Measurements from ENCODE around the gene LDLRAD3. TPM values are rescaled to one million over a fixed set of nuclear protein-coding genes. Genes with fewer than 3 reads are reported as not detected.
A peak's percentile ranks its signal among the peaks of the same experiment; 100 is the strongest.

Gene LDLRAD3
- polyA plus RNA-seq, 1 of the 3 experiments (the other 2 are of a cell fraction), result 10.6 TPM

DNA sequence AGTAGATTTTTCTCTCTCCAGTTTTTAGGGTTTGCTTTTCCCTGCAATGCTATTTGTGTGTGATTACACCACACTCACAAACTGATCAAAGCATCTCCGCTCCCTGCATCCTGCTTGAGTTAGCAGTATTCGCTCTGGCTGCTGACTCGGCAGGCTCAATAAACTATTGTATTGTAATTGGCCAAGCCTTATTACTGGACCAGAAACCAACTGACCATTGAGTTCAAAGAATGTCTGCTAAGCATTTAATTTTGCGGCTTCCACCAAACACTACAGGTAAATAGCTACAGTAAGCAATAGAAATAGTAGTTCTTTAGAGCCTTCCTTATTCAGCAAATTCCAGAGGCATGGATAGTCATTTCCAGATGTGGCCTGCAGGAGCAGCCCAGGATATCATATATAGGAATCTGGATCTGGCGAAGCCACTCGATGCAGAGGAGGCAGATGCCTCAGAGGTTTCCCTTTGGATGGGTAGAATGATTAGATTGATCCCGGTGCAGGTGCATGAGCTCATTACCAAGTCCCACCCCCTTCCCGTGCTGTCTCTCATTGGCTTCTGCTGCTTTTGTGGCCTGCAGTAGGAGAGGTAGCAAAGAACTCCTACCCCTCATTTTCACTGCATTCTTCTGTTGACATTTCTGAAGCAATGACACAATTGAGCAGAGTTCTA, 268.0 kb downstream of the LDLRAD3 start:
- H3K27ac ChIP-seq (ENCODE audit: low read depth in 2 of 2, low read length in 1 of 2), result no peak overlapping the region
- ChIA-PET POLR2A (no interaction called here), CTCF (interaction anchor here (0.6 to 2.1 kb wide), 9 partner anchors 10 to 390 kb away, joined by 3 to 6 read pairs (median 5); no protein-coding TSS in a partner anchor)
- peak; percentile 69 for DNase-seq
- H3K4me1 ChIP-seq (ENCODE audit: control insufficient read depth in 1 of 2, insufficient read depth in 2 of 2, low read depth in 1 of 2, low read length in 1 of 2), result peaks cover 0 to 8% of the 10 kb centered on the region in 2 experiments; a peak in 1 of 4 replicates
- 84% methylated on average over 8 of the region's 8 CpGs for whole genome bisulfite sequencing (ENCODE audit: low lambda C conversion rate)
- no peaks in the 10 kb centered on the region for H3K36me3 ChIP-seq (replicated peaks in 1 of 2; ENCODE audit: control insufficient read depth in 1 of 2, insufficient read depth in 2 of 2, low read length in 1 of 2)
- H3K4me3 ChIP-seq (ENCODE audit: low read depth in 2 of 2, low read length in 1 of 2), result no peak overlapping the region
- H4K20me1 ChIP-seq (ENCODE audit: insufficient read depth), result no peaks in the 10 kb centered on the region
- H3K9ac ChIP-seq, result no peak overlapping the region
- H3K79me2 ChIP-seq (ENCODE audit: insufficient read depth), result no peaks in the 10 kb centered on the region
- no peaks in the 10 kb centered on the region for H3F3A ChIP-seq (replicated peaks; ENCODE audit: insufficient read depth)
- no peaks in the 10 kb centered on the region for H3K27me3 ChIP-seq (ENCODE audit: insufficient read depth)
- TF ChIP-seq RAD21 (IDR thresholded peaks at IDR 0.05; ENCODE audit: low read length) (peak; percentile 17; the same call in 1 of the 2 replicates), CHD2 (IDR thresholded peaks at IDR 0.05; ENCODE audit: low read length, partially characterized antibody) (peak; percentile 16), TCF12 (IDR thresholded peaks at IDR 0.05) (no peak), EP300 (IDR thresholded peaks at IDR 0.05; ENCODE audit: borderline replicate concordance in 1 of 2, low read depth in 1 of 2, low read length in 1 of 2) (peak in 1 of 2 experiments; percentile 42; a peak in 1 of 4 replicates), RCOR1 (IDR thresholded peaks at IDR 0.05; ENCODE audit: low read length) (peak; percentile 96), GATA2 (CRISPR knock-in tag; IDR thresholded peaks at IDR 0.05) (0 out of 2 replicates have a peak, but pooled peaks have one; percentile 48)
- H3K4me2 ChIP-seq, result no peak overlapping the region
- H3K9me3 ChIP-seq, result no peaks in the 10 kb centered on the region
- H3K9me2 ChIP-seq, result no peaks in the 10 kb centered on the region
- no peak overlapping the region for H2AFZ ChIP-seq (ENCODE audit: low read depth)

DNA sequence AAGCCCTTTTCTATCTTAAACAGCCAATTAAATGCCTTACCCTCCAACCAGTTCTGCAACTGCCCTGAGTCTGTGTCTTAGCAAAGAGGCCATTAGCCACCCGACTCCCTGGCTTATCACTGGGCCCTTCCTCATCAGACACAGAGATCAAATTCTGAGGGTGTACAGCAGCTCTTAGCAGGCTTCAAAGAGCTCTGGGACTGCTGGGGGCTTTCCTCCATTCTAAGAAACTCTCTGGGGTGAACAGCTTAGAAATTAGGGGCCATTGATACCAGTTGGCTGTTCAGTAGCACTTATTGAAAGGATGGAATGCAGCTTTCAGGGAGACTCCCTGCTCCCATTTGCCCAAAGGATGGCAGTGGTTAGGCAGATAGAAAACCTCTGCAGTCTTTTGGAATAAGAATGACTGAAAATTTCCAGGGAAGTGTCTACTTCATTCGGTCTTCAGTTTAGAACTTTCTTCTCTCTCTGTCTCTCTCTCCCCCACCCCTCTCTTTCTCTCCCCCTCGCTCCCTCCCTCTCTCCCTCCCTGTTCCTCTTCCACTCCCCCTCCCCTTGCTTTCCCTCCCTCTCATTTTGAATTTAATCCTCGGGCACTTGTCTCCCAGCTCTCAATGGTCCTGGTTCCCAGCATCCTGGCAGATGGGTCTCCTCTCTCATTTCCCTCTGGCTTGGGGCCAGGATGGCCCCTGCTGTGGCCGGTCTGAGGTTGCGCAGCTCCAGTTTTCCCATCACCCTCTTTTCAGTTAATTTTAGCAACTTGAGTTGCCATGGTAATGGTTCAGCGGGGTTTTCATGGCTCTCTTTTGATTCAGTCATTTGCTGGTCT, 268.9 kb downstream of the LDLRAD3 start:
- WGBS (ENCODE audit: low lambda C conversion rate), result 87% methylated on average over 7 of the region's 7 CpGs
- POLR2A ChIA-PET, result no interaction called here
- Histone ChIP-seq H3F3A (replicated peaks; ENCODE audit: insufficient read depth) (no peaks in the 10 kb centered on the region), H3K9ac (no peak overlapping the region), H3K9me2 (no peaks in the 10 kb centered on the region), H3K27me3 (ENCODE audit: insufficient read depth) (no peaks in the 10 kb centered on the region), H4K20me1 (ENCODE audit: insufficient read depth) (no peaks in the 10 kb centered on the region), H3K9me3 (no peaks in the 10 kb centered on the region), H3K4me3 (ENCODE audit: low read depth in 2 of 2, low read length in 1 of 2) (no peak overlapping the region), H3K4me1 (ENCODE audit: control insufficient read depth in 1 of 2, insufficient read depth in 2 of 2, low read depth in 1 of 2, low read length in 1 of 2) (peaks cover 0 to 8% of the 10 kb centered on the region in 2 experiments; a peak in 1 of 4 replicates), H3K4me2 (no peak overlapping the region), H3K27ac (ENCODE audit: low read depth in 2 of 2, low read length in 1 of 2) (no peak overlapping the region), H2AFZ (ENCODE audit: low read depth) (no peak overlapping the region), H3K36me3 (replicated peaks in 1 of 2; ENCODE audit: control insufficient read depth in 1 of 2, insufficient read depth in 2 of 2, low read length in 1 of 2) (no peaks in the 10 kb centered on the region), H3K79me2 (ENCODE audit: insufficient read depth) (no peaks in the 10 kb centered on the region)
- CTCF ChIA-PET, result interaction anchor here (0.8 to 2.1 kb wide), 6 partner anchors 9 to 266 kb away, joined by 3 to 6 read pairs (median 4); no protein-coding TSS in a partner anchor
- DNase-seq, result peak; percentile 61
- TF ChIP-seq EZH2phosphoT487 (IDR thresholded peaks at IDR 0.05; ENCODE audit: borderline replicate concordance, low read depth), result no peak
- TF ChIP-seq MXI1 (IDR thresholded peaks at IDR 0.05; ENCODE audit: low read depth, low read length), result no peak
- TF ChIP-seq FOXM1 (IDR thresholded peaks at IDR 0.05; ENCODE audit: low read depth), result no peak
- TF ChIP-seq NRF1 (IDR thresholded peaks at IDR 0.05; ENCODE audit: low read depth, low read length), result no peak
- TF ChIP-seq SMC3 (IDR thresholded peaks at IDR 0.05; ENCODE audit: low read depth, low read length), result no peak
- TF ChIP-seq TEAD4 (IDR thresholded peaks at IDR 0.05; ENCODE audit: borderline replicate concordance, insufficient read depth), result no peak
- TF ChIP-seq FOXJ3 (CRISPR knock-in tag; IDR thresholded peaks at IDR 0.05), result no peak
- TF ChIP-seq, protein P1, sequence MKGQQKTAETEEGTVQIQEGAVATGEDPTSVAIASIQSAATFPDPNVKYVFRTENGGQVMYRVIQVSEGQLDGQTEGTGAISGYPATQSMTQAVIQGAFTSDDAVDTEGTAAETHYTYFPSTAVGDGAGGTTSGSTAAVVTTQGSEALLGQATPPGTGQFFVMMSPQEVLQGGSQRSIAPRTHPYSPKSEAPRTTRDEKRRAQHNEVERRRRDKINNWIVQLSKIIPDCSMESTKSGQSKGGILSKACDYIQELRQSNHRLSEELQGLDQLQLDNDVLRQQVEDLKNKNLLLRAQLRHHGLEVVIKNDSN (IDR thresholded peaks at IDR 0.05; ENCODE audit: borderline replicate concordance, low read depth), result no peak
- TF ChIP-seq SIN3A (IDR thresholded peaks at IDR 0.05; ENCODE audit: borderline replicate concordance, low read depth, low read length), result no peak
- TF ChIP-seq GABPA (IDR thresholded peaks at IDR 0.05; ENCODE audit: low read depth), result no peak
- TF ChIP-seq GATA2 (CRISPR knock-in tag; IDR thresholded peaks at IDR 0.05), result no peak
- no peak for TF ChIP-seq YY1 (IDR thresholded peaks at IDR 0.05; ENCODE audit: low read depth)
- no peak for TF ChIP-seq MEF2A (IDR thresholded peaks at IDR 0.05; ENCODE audit: borderline replicate concordance, low read depth)
- TF ChIP-seq ELF1 (IDR thresholded peaks at IDR 0.05), result no peak
- TF ChIP-seq POLR2AphosphoS5 (IDR thresholded peaks at IDR 0.05; ENCODE audit: low read depth, low read length), result no peak
- TF ChIP-seq CHD2 (IDR thresholded peaks at IDR 0.05; ENCODE audit: low read length, partially characterized antibody), result no peak
- TF ChIP-seq, protein P2, sequence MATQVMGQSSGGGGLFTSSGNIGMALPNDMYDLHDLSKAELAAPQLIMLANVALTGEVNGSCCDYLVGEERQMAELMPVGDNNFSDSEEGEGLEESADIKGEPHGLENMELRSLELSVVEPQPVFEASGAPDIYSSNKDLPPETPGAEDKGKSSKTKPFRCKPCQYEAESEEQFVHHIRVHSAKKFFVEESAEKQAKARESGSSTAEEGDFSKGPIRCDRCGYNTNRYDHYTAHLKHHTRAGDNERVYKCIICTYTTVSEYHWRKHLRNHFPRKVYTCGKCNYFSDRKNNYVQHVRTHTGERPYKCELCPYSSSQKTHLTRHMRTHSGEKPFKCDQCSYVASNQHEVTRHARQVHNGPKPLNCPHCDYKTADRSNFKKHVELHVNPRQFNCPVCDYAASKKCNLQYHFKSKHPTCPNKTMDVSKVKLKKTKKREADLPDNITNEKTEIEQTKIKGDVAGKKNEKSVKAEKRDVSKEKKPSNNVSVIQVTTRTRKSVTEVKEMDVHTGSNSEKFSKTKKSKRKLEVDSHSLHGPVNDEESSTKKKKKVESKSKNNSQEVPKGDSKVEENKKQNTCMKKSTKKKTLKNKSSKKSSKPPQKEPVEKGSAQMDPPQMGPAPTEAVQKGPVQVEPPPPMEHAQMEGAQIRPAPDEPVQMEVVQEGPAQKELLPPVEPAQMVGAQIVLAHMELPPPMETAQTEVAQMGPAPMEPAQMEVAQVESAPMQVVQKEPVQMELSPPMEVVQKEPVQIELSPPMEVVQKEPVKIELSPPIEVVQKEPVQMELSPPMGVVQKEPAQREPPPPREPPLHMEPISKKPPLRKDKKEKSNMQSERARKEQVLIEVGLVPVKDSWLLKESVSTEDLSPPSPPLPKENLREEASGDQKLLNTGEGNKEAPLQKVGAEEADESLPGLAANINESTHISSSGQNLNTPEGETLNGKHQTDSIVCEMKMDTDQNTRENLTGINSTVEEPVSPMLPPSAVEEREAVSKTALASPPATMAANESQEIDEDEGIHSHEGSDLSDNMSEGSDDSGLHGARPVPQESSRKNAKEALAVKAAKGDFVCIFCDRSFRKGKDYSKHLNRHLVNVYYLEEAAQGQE (IDR thresholded peaks at IDR 0.05; ENCODE audit: low read depth, low read length), result no peak

Data from SK-N-SH (cell line).